ENCODE results near the gene DSC3.
A peak's percentile ranks its signal among the peaks of the same experiment; 100 is the strongest.

Gene DSC3

GRCh38 chr18:31041271-31042083, 1.1 kb downstream of the DSC3 start (continued):
- no peak for TF ChIP-seq ZBTB49 (tag by site-specific recombination; IDR thresholded peaks at IDR 0.05; ENCODE audit: low read depth)
- no peak for TF ChIP-seq ZNF639 (tag by site-specific recombination; IDR thresholded peaks at IDR 0.05)
- no peak for TF ChIP-seq ZNF362 (tag by site-specific recombination; IDR thresholded peaks at IDR 0.05)
- TF ChIP-seq ZNF132 (tag by site-specific recombination; IDR thresholded peaks at IDR 0.05; ENCODE audit: borderline replicate concordance), result no peak
- no peak for TF ChIP-seq OVOL3 (tag by site-specific recombination; IDR thresholded peaks at IDR 0.05)
- TF ChIP-seq ZNF704 (tag by site-specific recombination; IDR thresholded peaks at IDR 0.05), result no peak
- TF ChIP-seq ZNF544 (tag by site-specific recombination; IDR thresholded peaks at IDR 0.05), result no peak
- TF ChIP-seq ZNF585B (tag by site-specific recombination; IDR thresholded peaks at IDR 0.05), result no peak
- peak; percentile 38 for TF ChIP-seq ZNF501 (tag by site-specific recombination; IDR thresholded peaks at IDR 0.05)
- no peak for TF ChIP-seq BCL6B (tag by site-specific recombination; IDR thresholded peaks at IDR 0.05)
- TF ChIP-seq ZNF404 (tag by site-specific recombination; IDR thresholded peaks at IDR 0.05), result no peak
- TF ChIP-seq EGR2 (tag by site-specific recombination; IDR thresholded peaks at IDR 0.05; ENCODE audit: low read depth), result peak; percentile 96
- no peak for TF ChIP-seq ZNF174 (tag by site-specific recombination; IDR thresholded peaks at IDR 0.05)
- TF ChIP-seq ZSCAN16 (tag by site-specific recombination; IDR thresholded peaks at IDR 0.05), result no peak
- no peak for TF ChIP-seq ZNF514 (tag by site-specific recombination; IDR thresholded peaks at IDR 0.05)
- TF ChIP-seq TSHZ1 (tag by site-specific recombination; IDR thresholded peaks at IDR 0.05; ENCODE audit: borderline replicate concordance), result no peak
- TF ChIP-seq ZBTB8A (tag by site-specific recombination; IDR thresholded peaks at IDR 0.05), result no peak
- no peak for TF ChIP-seq ZNF830 (tag by site-specific recombination; IDR thresholded peaks at IDR 0.05; ENCODE audit: low read depth)
- TF ChIP-seq ZNF311 (tag by site-specific recombination; IDR thresholded peaks at IDR 0.05; ENCODE audit: borderline replicate concordance), result no peak
- TF ChIP-seq KLF9 (tag by site-specific recombination; IDR thresholded peaks at IDR 0.05; ENCODE audit: low read depth), result no peak
- TF ChIP-seq ZIC2 (tag by site-specific recombination; IDR thresholded peaks at IDR 0.05), result peak; percentile 58
- TF ChIP-seq SP2 (tag by site-specific recombination; IDR thresholded peaks at IDR 0.05), result peak; percentile 69
- no peak for TF ChIP-seq CTCF (tag by site-specific recombination; IDR thresholded peaks at IDR 0.05)
